ENCODE results near the gene BCL2A1. TPM values are rescaled to one million over a fixed set of nuclear protein-coding genes. Genes with fewer than 3 reads are reported as not detected.
A peak's percentile ranks its signal among the peaks of the same experiment; 100 is the strongest.

Gene BCL2A1
- total and polyA plus RNA-seq, 10 of the 15 experiments (the other 5 are each of a cell fraction or from before 2014, with no cell fraction given), result 181 to 570 (median 321) TPM

DNA sequence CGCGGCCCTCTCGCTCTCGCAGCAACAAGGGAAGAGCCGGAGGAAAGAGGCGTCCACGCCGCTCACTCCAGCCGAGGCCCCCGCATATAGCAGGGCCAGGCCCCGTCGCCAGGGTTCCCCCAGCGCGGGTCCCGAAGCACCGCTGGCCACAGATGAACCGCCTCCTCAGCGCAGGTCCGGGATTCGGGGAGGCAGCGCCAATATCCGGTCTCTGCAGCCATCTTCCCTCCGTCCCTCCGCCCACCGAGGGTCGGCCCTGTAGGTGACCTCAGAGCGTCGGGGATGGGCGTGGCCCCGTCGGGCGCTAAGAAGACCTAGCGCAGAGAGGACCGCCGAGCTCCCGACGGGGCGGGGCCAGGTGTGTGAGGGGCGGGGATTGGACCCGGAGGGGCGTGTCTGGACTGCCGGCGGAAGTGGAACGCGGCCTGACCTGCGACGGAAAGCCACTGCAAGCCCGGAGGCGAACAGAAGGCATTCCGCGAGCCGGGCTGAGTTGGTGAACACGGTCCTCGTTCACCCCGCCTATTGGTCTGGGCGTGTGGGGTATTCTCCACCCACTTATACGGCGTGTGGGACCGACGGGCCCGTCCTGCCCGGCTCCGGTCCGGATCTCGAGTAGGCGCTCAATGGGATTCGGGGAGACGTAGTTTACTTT lies 47.4 kb downstream of the BCL2A1 start (continued):
- TF ChIP-seq NR2F1 (conservative IDR thresholded peaks at IDR 0.05) (no peak; the same call in none of the 2 replicates), GABPA (IDR thresholded peaks at IDR 0.05; ENCODE audit: low read depth) (peak; percentile 61; the same call in 1 of the 2 replicates), TARDBP (IDR thresholded peaks at IDR 0.05; ENCODE audit: borderline replicate concordance) (no peak; the same call in 1 of the 2 replicates), TCF7 (IDR thresholded peaks at IDR 0.05; ENCODE audit: borderline replicate concordance) (no peak), MEF2A (IDR thresholded peaks at IDR 0.05; ENCODE audit: insufficient read depth, low read depth, low read length) (0 out of 2 replicates have a peak, but pooled peaks have one; percentile 24), EGR1 (IDR thresholded peaks at IDR 0.05; ENCODE audit: borderline replicate concordance in 1 of 2, low read depth in 2 of 2, low read length in 2 of 2) (peak in 1 of 2 experiments; percentile 32; a peak in 1 of 3 replicates), SMARCA5 (IDR thresholded peaks at IDR 0.05) (peak; percentile 54), ZSCAN29 (IDR thresholded peaks at IDR 0.05) (no peak), HDAC6 (IDR thresholded peaks at IDR 0.05; ENCODE audit: unreplicated experiment) (no peak), EED (IDR thresholded peaks at IDR 0.05; ENCODE audit: low read depth) (peak; percentile 6; the same call in 1 of the 2 replicates), CBX5 (IDR thresholded peaks at IDR 0.05; ENCODE audit: low read depth) (peak; percentile 74; the same call in 1 of the 2 replicates), TAF1 (IDR thresholded peaks at IDR 0.05; ENCODE audit: borderline replicate concordance, low read depth, low read length) (peak; percentile 86), NRF1 (conservative IDR thresholded peaks at IDR 0.05; ENCODE audit: low read depth, low read length) (0 out of 2 replicates have a peak, but pooled peaks have one; percentile 5), SPI1 (IDR thresholded peaks at IDR 0.05; ENCODE audit: borderline replicate concordance, insufficient read depth, low read depth, low read length) (peak; percentile 28; the same call in 1 of the 2 replicates), POU2F2 (IDR thresholded peaks at IDR 0.05; ENCODE audit: borderline replicate concordance, low read depth, low read length) (peak; percentile 89; the same call in 2 of the 3 replicates), POLR2A (IDR thresholded peaks at IDR 0.05; ENCODE audit: low read depth, low read length) (peak; percentile 94), MTA3 (IDR thresholded peaks at IDR 0.05; ENCODE audit: borderline replicate concordance, low read length) (no peak), POLR2AphosphoS2 (IDR thresholded peaks at IDR 0.05; ENCODE audit: low read depth, low read length) (peak; percentile 64; the same call in 1 of the 2 replicates), CHD1 (IDR thresholded peaks at IDR 0.05; ENCODE audit: low read depth, low read length) (peak; percentile 68; the same call in 1 of the 2 replicates), MXI1 (IDR thresholded peaks at IDR 0.05; ENCODE audit: low read depth, low read length) (no peak; the same call in 1 of the 2 replicates), BHLHE40 (IDR thresholded peaks at IDR 0.05; ENCODE audit: borderline replicate concordance in 1 of 2, low read depth in 2 of 2, low read length in 1 of 2) (peak in 1 of 2 experiments; percentile 32; a peak in 1 of 4 replicates), IKZF1 (conservative IDR thresholded peaks at IDR 0.05) (peak; percentile 81; the same call in 1 of the 2 replicates), CREB1 (IDR thresholded peaks at IDR 0.05; ENCODE audit: low read depth) (peak; percentile 77)
- TF ChIP-seq, protein P1, sequence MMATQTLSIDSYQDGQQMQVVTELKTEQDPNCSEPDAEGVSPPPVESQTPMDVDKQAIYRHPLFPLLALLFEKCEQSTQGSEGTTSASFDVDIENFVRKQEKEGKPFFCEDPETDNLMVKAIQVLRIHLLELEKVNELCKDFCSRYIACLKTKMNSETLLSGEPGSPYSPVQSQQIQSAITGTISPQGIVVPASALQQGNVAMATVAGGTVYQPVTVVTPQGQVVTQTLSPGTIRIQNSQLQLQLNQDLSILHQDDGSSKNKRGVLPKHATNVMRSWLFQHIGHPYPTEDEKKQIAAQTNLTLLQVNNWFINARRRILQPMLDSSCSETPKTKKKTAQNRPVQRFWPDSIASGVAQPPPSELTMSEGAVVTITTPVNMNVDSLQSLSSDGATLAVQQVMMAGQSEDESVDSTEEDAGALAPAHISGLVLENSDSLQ (IDR thresholded peaks at IDR 0.05), result peak; percentile 54; the same call in 1 of the 2 replicates
- TF ChIP-seq, protein P2, sequence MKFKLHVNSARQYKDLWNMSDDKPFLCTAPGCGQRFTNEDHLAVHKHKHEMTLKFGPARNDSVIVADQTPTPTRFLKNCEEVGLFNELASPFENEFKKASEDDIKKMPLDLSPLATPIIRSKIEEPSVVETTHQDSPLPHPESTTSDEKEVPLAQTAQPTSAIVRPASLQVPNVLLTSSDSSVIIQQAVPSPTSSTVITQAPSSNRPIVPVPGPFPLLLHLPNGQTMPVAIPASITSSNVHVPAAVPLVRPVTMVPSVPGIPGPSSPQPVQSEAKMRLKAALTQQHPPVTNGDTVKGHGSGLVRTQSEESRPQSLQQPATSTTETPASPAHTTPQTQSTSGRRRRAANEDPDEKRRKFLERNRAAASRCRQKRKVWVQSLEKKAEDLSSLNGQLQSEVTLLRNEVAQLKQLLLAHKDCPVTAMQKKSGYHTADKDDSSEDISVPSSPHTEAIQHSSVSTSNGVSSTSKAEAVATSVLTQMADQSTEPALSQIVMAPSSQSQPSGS (IDR thresholded peaks at IDR 0.05; ENCODE audit: low read length), result no peak
- TF ChIP-seq, protein P3, sequence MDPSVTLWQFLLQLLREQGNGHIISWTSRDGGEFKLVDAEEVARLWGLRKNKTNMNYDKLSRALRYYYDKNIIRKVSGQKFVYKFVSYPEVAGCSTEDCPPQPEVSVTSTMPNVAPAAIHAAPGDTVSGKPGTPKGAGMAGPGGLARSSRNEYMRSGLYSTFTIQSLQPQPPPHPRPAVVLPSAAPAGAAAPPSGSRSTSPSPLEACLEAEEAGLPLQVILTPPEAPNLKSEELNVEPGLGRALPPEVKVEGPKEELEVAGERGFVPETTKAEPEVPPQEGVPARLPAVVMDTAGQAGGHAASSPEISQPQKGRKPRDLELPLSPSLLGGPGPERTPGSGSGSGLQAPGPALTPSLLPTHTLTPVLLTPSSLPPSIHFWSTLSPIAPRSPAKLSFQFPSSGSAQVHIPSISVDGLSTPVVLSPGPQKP (IDR thresholded peaks at IDR 0.05; ENCODE audit: low read depth, low read length), result peak; percentile 81
- TF ChIP-seq, protein P4, sequence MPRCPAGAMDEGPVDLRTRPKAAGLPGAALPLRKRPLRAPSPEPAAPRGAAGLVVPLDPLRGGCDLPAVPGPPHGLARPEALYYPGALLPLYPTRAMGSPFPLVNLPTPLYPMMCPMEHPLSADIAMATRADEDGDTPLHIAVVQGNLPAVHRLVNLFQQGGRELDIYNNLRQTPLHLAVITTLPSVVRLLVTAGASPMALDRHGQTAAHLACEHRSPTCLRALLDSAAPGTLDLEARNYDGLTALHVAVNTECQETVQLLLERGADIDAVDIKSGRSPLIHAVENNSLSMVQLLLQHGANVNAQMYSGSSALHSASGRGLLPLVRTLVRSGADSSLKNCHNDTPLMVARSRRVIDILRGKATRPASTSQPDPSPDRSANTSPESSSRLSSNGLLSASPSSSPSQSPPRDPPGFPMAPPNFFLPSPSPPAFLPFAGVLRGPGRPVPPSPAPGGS (IDR thresholded peaks at IDR 0.05; ENCODE audit: borderline replicate concordance, insufficient read depth, low read depth, low read length, poor library complexity, severe bottlenecking), result no peak

Measured in GM12878 (cell line).